ENCODE measurements around the gene CHST5. TPM values are rescaled to one million over a fixed set of nuclear protein-coding genes. Genes with fewer than 3 reads are reported as not detected.

Gene CHST5
- total and polyA plus RNA-seq, 2 of the 13 experiments (the other 11 are each of a cell fraction or from before 2014, with no cell fraction given): 0.05 TPM; not detected in 1

- Histone ChIP-seq H3K36me3 (replicated peaks in 1 of 2; ENCODE audit: control insufficient read depth in 1 of 2, insufficient read depth in 2 of 2, low read length in 2 of 2) (no peaks in the 10 kb centered on the region), H3K79me2 (ENCODE audit: insufficient read depth, low read length) (no peaks in the 10 kb centered on the region), H3K27ac (ENCODE audit: extremely low read length, insufficient read depth, low read length) (no peak overlapping the region), H2AFZ (ENCODE audit: low read length) (no peak overlapping the region), H4K20me1 (ENCODE audit: insufficient read depth, low read length) (no peaks in the 10 kb centered on the region), H3K27me3 (ENCODE audit: control insufficient read depth in 1 of 2, insufficient read depth in 2 of 2, low read length in 2 of 2) (peaks cover 0 to 29% of the 10 kb centered on the region in 2 experiments; a peak in 3 of 5 replicates), H3K4me3 (replicated peaks in 1 of 3; ENCODE audit: insufficient read depth in 1 of 3, low read depth in 2 of 3, low read length in 3 of 3) (no peak overlapping the region), H3K4me1 (ENCODE audit: insufficient read depth, low read length) (peaks cover 55% of the 10 kb centered on the region), H3K9ac (ENCODE audit: insufficient read depth, low read depth, low read length) (no peak overlapping the region), H3K9me3 (ENCODE audit: low read length) (no peaks in the 10 kb centered on the region), H3K4me2 (ENCODE audit: low read depth, low read length) (no peak overlapping the region)
- TF ChIP-seq ZNF574 (CRISPR knock-in tag; IDR thresholded peaks at IDR 0.05) (no peak), ADNP (CRISPR knock-in tag; IDR thresholded peaks at IDR 0.05) (no peak), ZNF768 (CRISPR knock-in tag; IDR thresholded peaks at IDR 0.05) (no peak), ZC3H13 (CRISPR knock-in tag; IDR thresholded peaks at IDR 0.05) (no peak), RFX5 (IDR thresholded peaks at IDR 0.05; ENCODE audit: low read depth, low read length) (no peak), ZMAT5 (CRISPR knock-in tag; IDR thresholded peaks at IDR 0.05; ENCODE audit: borderline replicate concordance, low read depth) (no peak), ZNF569 (CRISPR knock-in tag; IDR thresholded peaks at IDR 0.05; ENCODE audit: borderline replicate concordance) (no peak), TFDP1 (CRISPR knock-in tag; IDR thresholded peaks at IDR 0.05; ENCODE audit: borderline replicate concordance) (no peak), NFRKB (IDR thresholded peaks at IDR 0.05) (no peak), GTF3A (CRISPR knock-in tag; conservative IDR thresholded peaks at IDR 0.05) (no peak), ZNF331 (CRISPR knock-in tag; IDR thresholded peaks at IDR 0.05) (no peak), ARID5B (CRISPR knock-in tag; IDR thresholded peaks at IDR 0.05) (no peak), HNF1B (CRISPR knock-in tag; IDR thresholded peaks at IDR 0.05) (no peak), TBX3 (IDR thresholded peaks at IDR 0.05; ENCODE audit: borderline replicate concordance) (no peak)
- no peak for FAIRE-seq
- WGBS (ENCODE audit: low lambda C conversion rate): 33% methylated on average over 4 of the region's 4 CpGs
- no peak for DNase-seq (ENCODE audit: low spot score)
- ChIA-PET CTCF (ENCODE audit: low intra/inter-chr PET ratio, low total read pairs) (no interaction called here), POLR2A (interaction anchor here (1.3 kb wide), 1 partner anchor 19 kb away, joined by 6 read pairs; no protein-coding TSS in a partner anchor)
- intact Hi-C loops (cut with micrococcal nuclease; ENCODE audit: unreplicated experiment) (no loop called here), in situ Hi-C loops (cut with HindIII; ENCODE audit: extremely low pct_ligation_motif_present, low pct_unique_long_range_greater_than_20kb) (no loop called here)
- ATAC-seq: no peak
- BruUV-seq (replicated peaks): no TSS peak
Measured at GRCh38 chr16:75497558-75497957, 38.4 kb downstream of the CHST5 start.

All from HepG2 (cell line).